IPS-NIHi7 (cell line): ENCODE data around the gene JAKMIP2.

ENCODE experiments used
- DNase-seq: peaks from one replicate; pipeline ENCODE4 v3.0.0; 2012; ENCODE audit warnings: mixed read lengths; ENCODE audit errors: extremely low spot score

The JAKMIP2 gene

DNA sequence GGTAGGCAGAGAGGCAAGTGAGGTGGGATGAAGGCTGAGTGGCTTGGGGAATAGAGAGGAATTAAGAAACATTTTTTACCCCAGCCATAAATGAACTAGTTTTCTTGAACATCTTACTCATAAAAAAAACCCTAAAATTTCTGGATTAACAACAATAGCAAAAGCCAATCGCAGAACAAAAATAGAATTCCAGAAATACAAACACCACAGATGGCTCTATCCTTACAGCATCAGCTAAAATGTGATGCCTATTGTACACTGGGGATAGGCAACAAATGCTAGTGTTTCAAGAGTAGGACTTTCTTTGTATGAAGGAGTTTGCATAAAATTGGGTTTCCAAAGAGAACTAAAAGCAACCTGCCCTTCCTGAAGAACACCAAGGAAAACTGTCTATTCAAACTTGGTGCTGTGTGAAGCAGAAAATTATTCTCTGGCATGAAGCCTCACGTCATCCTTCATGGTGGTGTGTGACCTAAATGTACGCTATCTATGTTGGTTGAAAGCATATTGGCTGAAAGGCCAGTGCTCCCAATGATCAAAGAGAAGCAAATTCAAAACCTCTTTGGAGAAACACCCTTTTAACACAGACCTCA, 82.9 kb downstream of the JAKMIP2 start:
- no peak for DNase-seq

DNA sequence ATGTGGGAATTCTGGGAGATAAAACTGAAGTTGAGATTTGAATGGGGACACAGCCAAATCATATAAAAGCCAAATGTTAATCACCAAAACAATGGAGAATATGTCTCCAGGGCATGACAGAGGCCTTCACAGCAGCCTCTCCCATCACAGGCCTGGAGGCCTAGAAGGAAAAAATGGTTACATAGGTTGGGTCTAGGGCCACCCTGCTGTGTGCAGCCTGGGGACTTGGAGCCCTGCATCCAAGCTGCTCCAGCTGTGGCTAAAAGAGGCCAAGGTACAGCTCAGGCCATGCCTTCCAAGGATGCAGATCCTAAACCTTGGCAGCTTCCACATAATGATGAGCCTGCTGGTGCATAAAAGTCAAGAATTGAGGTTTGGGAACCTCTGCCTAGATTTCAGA, 85.1 kb downstream of the JAKMIP2 start:
- no peak for DNase-seq

DNA sequence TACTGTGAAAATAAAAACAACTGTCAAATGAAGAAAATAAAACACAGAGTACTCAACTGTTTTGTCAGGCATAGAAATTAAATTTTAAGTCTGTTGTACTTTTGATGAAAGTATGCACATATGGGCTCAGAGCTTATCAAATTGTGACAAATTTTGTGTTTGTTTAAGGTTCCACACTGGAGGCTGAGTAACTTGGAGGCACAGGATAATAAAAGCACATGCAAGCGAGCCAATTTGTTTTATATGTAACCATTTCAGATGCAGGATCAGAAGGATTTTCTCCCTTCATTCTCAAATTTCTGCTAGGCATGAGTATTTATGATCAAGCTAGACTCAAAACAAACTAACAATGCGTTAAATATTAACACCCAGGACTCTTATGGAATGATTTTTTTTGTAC, 87.8 kb downstream of the JAKMIP2 start:
- no peak for DNase-seq

DNA sequence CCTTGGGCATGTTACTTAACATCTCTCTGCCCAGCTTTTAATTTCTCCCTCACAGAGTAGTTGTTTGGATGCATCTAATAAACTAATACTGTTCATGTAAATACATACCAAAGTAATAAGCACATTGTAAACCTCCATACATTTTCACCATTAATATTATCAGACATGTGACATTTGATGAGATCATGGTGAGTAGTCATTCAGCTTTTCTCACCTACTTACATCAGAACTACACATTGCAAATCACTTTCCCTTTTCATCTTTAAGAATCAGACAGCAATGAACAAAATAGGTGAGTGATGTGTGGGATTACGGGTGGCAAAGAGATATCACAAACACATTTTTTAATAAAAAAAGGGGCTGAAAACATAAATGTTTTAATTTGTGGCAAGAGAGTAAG, 89.3 kb downstream of the JAKMIP2 start:
- DNase-seq, result no peak

DNA sequence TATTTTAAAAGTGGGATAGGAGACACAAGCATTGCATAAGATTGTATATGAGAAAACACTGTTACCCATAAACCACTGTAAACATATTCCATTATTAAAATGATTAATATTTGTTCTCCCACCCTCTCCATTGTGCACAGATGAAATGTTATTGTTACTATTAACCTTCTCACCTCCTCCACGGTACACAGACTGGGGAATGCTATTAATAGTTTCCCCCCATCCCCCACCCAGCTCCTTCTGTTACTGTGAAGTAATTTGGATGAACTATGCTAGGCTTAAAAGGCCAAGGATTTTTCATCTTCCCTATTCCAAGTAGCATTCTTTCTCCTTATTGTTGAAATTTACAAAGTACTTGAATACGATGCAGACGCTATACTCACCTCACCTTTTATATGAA, 91.4 kb downstream of the JAKMIP2 start:
- no peak for DNase-seq

- DNase-seq, result peak; percentile 65
Measured at GRCh38 chr5:147690595-147690994, 91.9 kb downstream of the JAKMIP2 start.

DNA sequence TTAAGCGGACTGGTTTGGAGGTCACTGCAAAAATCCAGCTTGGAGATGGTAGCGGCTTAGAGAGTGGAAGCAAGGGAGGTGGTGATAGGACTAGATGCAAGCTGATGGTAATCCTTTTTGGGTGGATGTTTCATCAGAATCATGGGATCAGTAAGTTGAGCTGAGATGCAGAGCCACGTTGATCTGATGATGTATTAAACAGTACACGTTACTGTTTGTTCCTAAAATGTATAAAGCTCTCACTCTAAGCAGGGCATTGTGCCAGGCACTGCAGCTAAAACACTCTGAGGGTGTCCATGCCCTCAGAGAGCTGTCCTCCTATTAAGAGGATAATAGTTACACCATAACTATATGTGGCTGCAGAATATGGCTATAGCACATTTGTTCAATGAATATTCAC, 93.1 kb downstream of the JAKMIP2 start:
- no peak for DNase-seq

GRCh38 chr5:147688656-147689356, 93.7 kb downstream of the JAKMIP2 start:
- no peak for DNase-seq

DNA sequence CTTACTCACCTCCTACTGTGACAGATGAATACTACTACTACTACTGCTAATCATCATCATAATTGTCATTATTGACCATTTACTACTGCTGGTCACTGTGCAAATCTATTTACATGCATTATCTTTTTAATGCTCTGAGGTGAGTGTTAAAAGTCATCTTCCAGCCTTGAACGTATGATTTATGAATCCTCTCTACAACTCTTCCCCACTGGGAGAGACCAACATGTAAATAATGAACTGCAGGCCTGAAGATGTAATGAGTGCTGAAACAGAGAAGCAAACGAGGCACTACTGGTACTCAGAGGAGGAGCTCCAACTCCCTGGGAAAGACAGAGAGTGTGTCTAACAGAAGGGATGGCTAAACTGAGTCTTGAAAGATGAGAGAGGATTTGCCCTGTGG, 95.4 kb downstream of the JAKMIP2 start:
- no peak for DNase-seq

GRCh38 chr5:147686421-147686820, 96.1 kb downstream of the JAKMIP2 start:
- no peak for DNase-seq

DNA sequence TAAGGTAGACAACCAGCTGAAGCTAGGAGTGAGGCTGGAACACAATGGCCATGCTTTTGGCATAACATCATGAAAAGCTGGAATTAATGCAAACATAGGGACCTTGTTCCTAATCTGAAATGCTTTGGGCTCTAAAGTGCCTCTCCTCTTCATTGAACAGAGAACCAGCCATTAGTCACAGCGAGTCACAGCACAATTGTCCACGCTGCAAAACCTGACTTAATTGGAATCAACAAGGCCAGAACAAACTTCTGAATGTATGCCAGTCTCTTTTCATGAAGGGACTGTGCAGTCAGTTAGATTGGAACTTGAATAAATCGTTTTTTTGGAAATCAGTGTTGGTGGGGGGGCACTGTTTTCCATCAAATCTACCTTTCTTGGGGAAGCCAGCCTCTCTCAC, 96.5 kb downstream of the JAKMIP2 start:
- DNase-seq, result no peak

DNA sequence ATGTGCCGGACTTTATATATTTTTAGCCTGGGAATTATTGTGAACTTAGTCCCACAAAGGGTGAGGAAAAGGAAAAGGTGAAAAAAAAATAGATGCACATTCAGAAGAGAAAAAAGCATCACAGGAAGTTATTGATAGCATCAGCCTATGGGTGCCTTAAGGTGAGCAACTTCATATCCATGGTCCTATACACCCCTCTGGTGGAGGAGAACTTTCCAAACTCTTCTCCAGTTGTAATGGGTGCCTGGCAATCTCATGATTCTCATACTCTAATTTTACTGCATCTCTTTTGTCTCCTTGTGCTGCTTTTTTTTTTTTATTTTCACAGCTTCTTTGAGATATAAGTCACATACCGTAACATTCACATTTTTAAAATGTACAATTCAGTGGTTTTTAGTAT, 107.4 kb downstream of the JAKMIP2 start:
- DNase-seq, result no peak

DNA sequence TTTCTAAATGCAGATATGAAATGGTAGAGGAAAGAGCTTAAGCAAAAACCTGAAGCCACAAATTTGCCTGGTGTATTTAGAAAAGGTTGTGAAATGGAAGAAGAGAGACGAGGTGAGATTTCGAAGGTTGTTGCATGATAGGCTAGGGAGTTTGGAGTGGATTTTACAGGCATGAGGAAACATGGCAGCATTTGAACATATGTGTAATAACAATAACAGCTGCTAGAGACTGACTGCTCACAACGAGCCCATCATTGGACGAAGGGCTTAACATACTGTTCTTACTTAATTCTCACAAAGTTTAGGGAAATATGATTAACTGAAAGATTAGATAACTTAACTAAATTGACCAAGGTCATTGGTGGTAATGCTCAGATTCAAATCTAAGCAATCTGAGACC, 108.1 kb downstream of the JAKMIP2 start:
- DNase-seq, result no peak

- no peak for DNase-seq
Measured at GRCh38 chr5:147673791-147674190, 108.7 kb downstream of the JAKMIP2 start.

DNA sequence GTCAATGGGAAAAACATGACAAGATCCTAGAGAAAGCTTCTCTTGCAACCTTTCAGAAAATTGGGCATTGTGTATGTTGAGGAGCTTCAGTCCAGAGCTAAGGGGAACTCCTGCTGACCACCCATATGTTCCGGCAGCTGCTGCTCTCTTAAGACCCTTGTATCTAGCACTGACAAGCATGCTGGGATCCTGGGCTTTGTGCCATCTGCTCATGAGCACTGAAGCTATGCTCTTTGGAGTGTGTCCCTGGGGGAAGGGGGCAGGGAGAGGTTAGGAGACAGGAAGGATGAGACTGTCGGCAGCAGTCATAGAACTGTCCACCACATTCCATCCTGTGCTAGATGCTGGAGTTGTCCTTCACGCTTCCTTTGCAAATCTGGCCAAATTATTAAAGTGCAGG, 109.3 kb downstream of the JAKMIP2 start:
- no peak for DNase-seq

DNA sequence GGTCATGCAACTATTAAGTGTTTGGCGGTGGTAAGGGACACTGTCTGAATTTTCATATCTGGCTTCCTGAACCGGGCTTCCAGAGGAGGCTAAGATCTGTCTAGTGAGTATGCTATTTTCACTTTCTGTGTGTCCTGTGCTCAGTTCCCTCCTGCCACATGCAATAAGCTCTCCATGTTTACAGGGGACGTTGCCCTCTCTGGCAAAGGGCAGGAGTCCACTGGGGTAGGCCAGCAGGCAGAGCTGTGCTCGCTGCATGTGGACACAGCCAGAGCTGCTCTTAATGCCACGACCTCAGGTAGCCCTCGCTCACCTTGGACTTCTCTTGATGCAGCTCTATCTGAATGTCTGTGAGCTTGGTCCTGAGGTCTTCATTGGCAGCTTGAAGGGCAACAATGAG, 111.2 kb downstream of the JAKMIP2 start:
- DNase-seq, result no peak

- DNase-seq, result no peak
Measured at GRCh38 chr5:147670815-147671214, 111.7 kb downstream of the JAKMIP2 start.

- DNase-seq, result no peak
Measured at GRCh38 chr5:147669169-147669869, 113.2 kb downstream of the JAKMIP2 start.

- no peak for DNase-seq
Measured at GRCh38 chr5:147668385-147668784, 114.1 kb downstream of the JAKMIP2 start.

DNA sequence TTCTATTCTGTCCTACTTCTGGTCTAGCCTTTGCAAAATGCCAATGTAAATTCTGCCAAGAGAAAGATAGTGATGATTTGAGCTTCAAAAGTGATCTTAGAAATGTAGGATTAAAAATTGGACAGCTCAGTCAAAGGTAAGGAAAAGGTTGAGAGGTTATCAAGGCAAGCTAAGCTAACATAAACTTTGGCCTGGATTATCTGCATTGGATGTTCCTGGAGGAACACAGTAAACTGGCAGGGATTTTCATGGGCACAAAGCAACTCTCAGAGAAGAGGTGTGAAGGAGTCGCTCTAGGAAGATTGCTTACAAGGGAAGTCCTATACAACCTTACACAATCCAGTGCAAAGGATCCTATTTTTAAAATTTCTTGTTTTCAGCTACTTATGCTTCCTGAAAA, 115.2 kb downstream of the JAKMIP2 start:
- no peak for DNase-seq

DNA sequence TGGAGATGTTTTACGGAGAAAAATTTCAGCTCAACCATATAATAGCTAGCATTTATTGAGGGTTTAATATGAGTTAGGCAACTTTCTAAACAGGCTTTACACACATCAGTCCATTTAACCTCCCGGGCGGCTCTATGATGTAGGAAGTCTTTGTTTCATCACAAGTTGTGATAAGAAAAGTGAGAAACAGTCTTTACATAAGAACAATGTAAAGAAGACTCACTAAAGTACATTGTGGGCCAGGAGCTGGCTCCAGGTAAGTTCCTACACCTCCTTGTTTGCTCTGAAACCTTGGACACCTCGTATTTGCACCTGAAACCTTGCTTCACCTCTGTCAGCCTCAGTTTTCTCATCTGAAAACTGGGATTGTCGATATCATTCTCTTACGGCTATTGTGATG, 116.1 kb downstream of the JAKMIP2 start:
- no peak for DNase-seq

GRCh38 chr5:147661541-147661940, 121.0 kb downstream of the JAKMIP2 start:
- no peak for DNase-seq
